K562 (cell line): ENCODE data around the gene HOXB8. TPM values are rescaled to one million over a fixed set of nuclear protein-coding genes. Genes with fewer than 3 reads are reported as not detected.

Source experiments
- COPS2 ChIP-seq: fragments of 450-650 bp; conservative IDR thresholded peaks from 2 replicates; pipeline ENCODE4 v1.6.1; 2016; ENCODE audit warnings: mild to moderate bottlenecking, moderate library complexity
- MEIS2 ChIP-seq: fragments of 450-650 bp; IDR thresholded peaks from 2 replicates; pipeline ENCODE4 v1.6.1; 2014; ENCODE audit warnings: mild to moderate bottlenecking; ENCODE audit not compliant: partially characterized antibody
- MYC ChIP-seq, 2 experiments: fragments of 250-450 bp in 1 of 2; sonication (Bioruptor Pico) in 1 of 2; IDR thresholded peaks; 2 replicates each; pipeline versions ENCODE4 v1.5.1 to v1.6.1; 2012 to 2021; ENCODE audit warnings: low read depth in 2 of 2, borderline replicate concordance in 1 of 2, improper control_type of control experiment in 1 of 2, low read length in 1 of 2, mild to moderate bottlenecking in 1 of 2, moderate library complexity in 1 of 2
- NR2C1 ChIP-seq, 2 experiments: fragments of 450-650 bp; IDR thresholded peaks; 2 replicates each; pipeline ENCODE4 v1.6.1; 2017; ENCODE audit warnings: mild to moderate bottlenecking in 2 of 2, antibody characterized with exemption in 1 of 2, inconsistent platforms in 1 of 2, missing compliant biosample characterization in 1 of 2, missing genetic modification characterization in 1 of 2
- POLR2B ChIP-seq: fragments of 450-650 bp; IDR thresholded peaks from 2 replicates; pipeline ENCODE4 v1.6.1; 2018; ENCODE audit warnings: low read depth; ENCODE audit not compliant: partially characterized antibody
- RBBP5 ChIP-seq: fragments of 200-600 bp; sonication (generic); IDR thresholded peaks from 2 replicates; pipeline ENCODE4 v1.6.1; 2012; ENCODE audit warnings: borderline replicate concordance, mild to moderate bottlenecking, low read length, control low read depth, inconsistent platforms; ENCODE audit not compliant: insufficient read depth, poor library complexity, severe bottlenecking
- RBM39 ChIP-seq: fragments of 200-400 bp; formaldehyde crosslinking; optimal IDR thresholded peaks from 2 replicates; pipeline ENCODE3; 2018; ENCODE audit warnings: low read depth, low read length
- RUNX1 ChIP-seq: sonication (generic); IDR thresholded peaks from 2 replicates; pipeline ENCODE4 v1.6.1; 2016; ENCODE audit warnings: antibody characterized with exemption, low read depth
- SMAD1 ChIP-seq: fragments of 150-350 bp; IDR thresholded peaks from 2 replicates; pipeline ENCODE4 v1.6.1; 2014; ENCODE audit warnings: low read length, low read depth; ENCODE audit not compliant: partially characterized antibody
- SMAD4 ChIP-seq: fragments of 250-450 bp; sonication (Bioruptor Pico); conservative IDR thresholded peaks from 2 replicates; pipeline ENCODE4 v1.8.0; 2021; ENCODE audit warnings: inconsistent platforms, mild to moderate bottlenecking, moderate library complexity
- STAG1 ChIP-seq: sonication (generic); formaldehyde crosslinking; IDR thresholded peaks from 2 replicates; pipeline ENCODE4 v1.5.0; 2020; ENCODE audit warnings: missing genetic modification reagents, borderline replicate concordance
- ZBTB8A ChIP-seq: fragments of 450-650 bp; IDR thresholded peaks from 2 replicates; pipeline ENCODE4 v1.6.1; 2018; ENCODE audit warnings: mild to moderate bottlenecking, moderate library complexity; ENCODE audit not compliant: partially characterized antibody
- ZC3H8 ChIP-seq: fragments of 450-650 bp; IDR thresholded peaks from 2 replicates; pipeline ENCODE4 v1.6.1; 2017
- ZNF57 ChIP-seq: fragments of 450-650 bp; formaldehyde crosslinking; IDR thresholded peaks from 2 replicates; pipeline ENCODE4 v1.4.0; 2020; ENCODE audit warnings: mild to moderate bottlenecking, moderate library complexity
- polyA plus RNA-seq, 8 experiments: library from polyadenylated mRNA; depleted of rRNA in 4 of 8; stranded (reverse) in 5 of 8; unstranded in 3 of 8; fragments of >200 nt; fragmentation: Nextera tagmentation in 2 of 8; fragmentation: Illumina TruSeq in 1 of 8; extraction: Ambion mirVana in 2 of 8; extraction: Trizol in 1 of 8; gene quantifications; 2 replicates each; pipeline versions ENCODE4 v1.2.1 to v1.2.3, GENCODE V29; 2011 to 2014; ENCODE audit warnings: inconsistent platforms in 1 of 8, missing spikeins in 1 of 8
- total RNA-seq, 7 experiments: library from RNA; depleted of rRNA in 6 of 7; stranded (reverse); fragments of >200 nt in 6 of 7; fragmentation: Illumina TruSeq in 2 of 7; extraction: Trizol in 2 of 7; gene quantifications; 2 replicates each; pipeline versions ENCODE4 v1.2.1 to v1.2.3, GENCODE V29; 2011 to 2021; ENCODE audit warnings: low replicate concordance in 1 of 7
- TF ChIP-seq, protein P1 (sequence below): sonication (generic); formaldehyde crosslinking; IDR thresholded peaks from 2 replicates; pipeline ENCODE4 v1.8.0; 2022; ENCODE audit warnings: missing genetic modification reagents, mild to moderate bottlenecking, moderate library complexity, borderline replicate concordance
- TF ChIP-seq, protein P2 (sequence below): fragments of 250-450 bp; sonication (Bioruptor Pico); IDR thresholded peaks from 2 replicates; pipeline ENCODE4 v1.8.0; 2022; ENCODE audit warnings: moderate library complexity, mild to moderate bottlenecking, inconsistent platforms
- TF ChIP-seq, protein P3 (sequence below): sonication (generic); formaldehyde crosslinking; IDR thresholded peaks from 2 replicates; pipeline ENCODE4 v1.8.0; 2022; ENCODE audit warnings: missing genetic modification reagents, mild to moderate bottlenecking, borderline replicate concordance
- TF ChIP-seq, protein P4 (sequence below): IDR thresholded peaks from 2 replicates; pipeline ENCODE4 v1.6.1; 2011; ENCODE audit warnings: borderline replicate concordance, low read depth, mild to moderate bottlenecking, moderate library complexity, low read length; ENCODE audit not compliant: insufficient read depth, poor library complexity, severe bottlenecking

HOXB8 gene
- total and polyA plus RNA-seq, 9 of the 15 experiments (the other 6 are each of a cell fraction or from before 2014, with no cell fraction given) = 0.52 to 23.8 (median 3.6) TPM

DNA sequence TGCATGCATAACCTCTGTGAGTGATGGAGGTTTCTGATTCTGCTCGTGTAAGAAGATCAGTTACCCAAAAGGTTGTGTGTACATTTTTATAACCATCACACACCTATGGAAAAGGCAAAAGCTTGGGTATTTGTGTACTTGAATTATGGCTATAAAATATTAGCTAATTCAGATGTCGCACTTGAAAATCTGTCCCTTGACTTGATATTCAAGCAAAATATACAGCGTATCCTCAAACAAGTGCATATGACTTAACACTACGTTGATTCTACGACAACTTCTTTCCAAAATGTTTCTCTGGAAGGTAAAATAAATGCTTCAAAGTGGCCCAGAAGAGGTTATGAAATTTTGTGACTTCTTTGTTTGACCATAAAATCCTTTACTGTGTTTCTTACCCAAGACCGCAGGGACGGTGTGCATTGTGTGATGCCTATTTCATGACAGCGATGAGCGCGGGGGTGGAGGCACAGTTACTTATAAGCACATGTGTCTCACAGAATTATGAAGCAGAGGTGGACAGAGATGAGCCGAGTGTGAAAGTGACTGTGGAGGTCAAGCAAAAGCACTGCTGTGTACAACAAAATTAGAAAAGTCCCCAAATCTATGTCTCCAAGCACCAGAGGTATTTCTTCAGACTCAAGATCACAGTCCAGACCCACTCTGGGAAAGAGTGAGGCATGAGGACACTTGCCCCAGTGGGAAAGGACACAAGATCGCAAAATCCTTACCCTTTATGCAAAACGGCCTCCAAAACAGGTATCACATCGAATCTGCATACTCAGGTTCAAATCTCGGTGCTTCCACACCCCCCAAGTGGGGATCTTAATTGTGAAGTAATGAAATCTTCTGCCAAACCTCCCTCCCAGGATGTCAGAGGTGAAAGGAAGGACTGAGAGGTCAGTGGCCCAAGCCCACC is 15.2 kb upstream of the HOXB8 start (continued):
- TF ChIP-seq, protein P1, sequence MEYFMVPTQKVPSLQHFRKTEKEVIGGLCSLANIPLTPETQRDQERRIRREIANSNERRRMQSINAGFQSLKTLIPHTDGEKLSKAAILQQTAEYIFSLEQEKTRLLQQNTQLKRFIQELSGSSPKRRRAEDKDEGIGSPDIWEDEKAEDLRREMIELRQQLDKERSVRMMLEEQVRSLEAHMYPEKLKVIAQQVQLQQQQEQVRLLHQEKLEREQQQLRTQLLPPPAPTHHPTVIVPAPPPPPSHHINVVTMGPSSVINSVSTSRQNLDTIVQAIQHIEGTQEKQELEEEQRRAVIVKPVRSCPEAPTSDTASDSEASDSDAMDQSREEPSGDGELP (CRISPR knock-in tag) = no peak
- no peak for TF ChIP-seq RUNX1
- TF ChIP-seq MYC (IDR thresholded peaks at IDR 0.05; ENCODE audit: low read depth, low read length) = peak; percentile 36; the same call in 1 of the 2 replicates
- no peak for TF ChIP-seq MYC (CRISPR knock-in tag; IDR thresholded peaks at IDR 0.05; ENCODE audit: borderline replicate concordance, low read depth)
- TF ChIP-seq COPS2 = no peak
- TF ChIP-seq, protein P2, sequence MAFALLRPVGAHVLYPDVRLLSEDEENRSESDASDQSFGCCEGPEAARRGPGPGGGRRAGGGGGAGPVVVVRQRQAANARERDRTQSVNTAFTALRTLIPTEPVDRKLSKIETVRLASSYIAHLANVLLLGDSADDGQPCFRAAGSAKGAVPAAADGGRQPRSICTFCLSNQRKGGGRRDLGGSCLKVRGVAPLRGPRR (CRISPR knock-in tag) = no peak
- TF ChIP-seq SMAD4 (CRISPR knock-in tag) = no peak
- no peak for TF ChIP-seq ZC3H8
- TF ChIP-seq, protein P3, sequence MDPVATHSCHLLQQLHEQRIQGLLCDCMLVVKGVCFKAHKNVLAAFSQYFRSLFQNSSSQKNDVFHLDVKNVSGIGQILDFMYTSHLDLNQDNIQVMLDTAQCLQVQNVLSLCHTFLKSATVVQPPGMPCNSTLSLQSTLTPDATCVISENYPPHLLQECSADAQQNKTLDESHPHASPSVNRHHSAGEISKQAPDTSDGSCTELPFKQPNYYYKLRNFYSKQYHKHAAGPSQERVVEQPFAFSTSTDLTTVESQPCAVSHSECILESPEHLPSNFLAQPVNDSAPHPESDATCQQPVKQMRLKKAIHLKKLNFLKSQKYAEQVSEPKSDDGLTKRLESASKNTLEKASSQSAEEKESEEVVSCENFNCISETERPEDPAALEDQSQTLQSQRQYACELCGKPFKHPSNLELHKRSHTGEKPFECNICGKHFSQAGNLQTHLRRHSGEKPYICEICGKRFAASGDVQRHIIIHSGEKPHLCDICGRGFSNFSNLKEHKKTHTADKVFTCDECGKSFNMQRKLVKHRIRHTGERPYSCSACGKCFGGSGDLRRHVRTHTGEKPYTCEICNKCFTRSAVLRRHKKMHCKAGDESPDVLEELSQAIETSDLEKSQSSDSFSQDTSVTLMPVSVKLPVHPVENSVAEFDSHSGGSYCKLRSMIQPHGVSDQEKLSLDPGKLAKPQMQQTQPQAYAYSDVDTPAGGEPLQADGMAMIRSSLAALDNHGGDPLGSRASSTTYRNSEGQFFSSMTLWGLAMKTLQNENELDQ (CRISPR knock-in tag) = no peak
- no peak for TF ChIP-seq STAG1
- TF ChIP-seq NR2C1 (IDR thresholded peaks at IDR 0.05) = no peak
- no peak for TF ChIP-seq NR2C1 (tag; IDR thresholded peaks at IDR 0.05)
- TF ChIP-seq ZNF57 (CRISPR knock-in tag) = no peak
- no peak for TF ChIP-seq RBM39
- TF ChIP-seq ZBTB8A = no peak
- TF ChIP-seq RBBP5 = peak; percentile 12
- TF ChIP-seq POLR2B = no peak
- TF ChIP-seq MEIS2 = peak; percentile 2
- TF ChIP-seq, protein P4, sequence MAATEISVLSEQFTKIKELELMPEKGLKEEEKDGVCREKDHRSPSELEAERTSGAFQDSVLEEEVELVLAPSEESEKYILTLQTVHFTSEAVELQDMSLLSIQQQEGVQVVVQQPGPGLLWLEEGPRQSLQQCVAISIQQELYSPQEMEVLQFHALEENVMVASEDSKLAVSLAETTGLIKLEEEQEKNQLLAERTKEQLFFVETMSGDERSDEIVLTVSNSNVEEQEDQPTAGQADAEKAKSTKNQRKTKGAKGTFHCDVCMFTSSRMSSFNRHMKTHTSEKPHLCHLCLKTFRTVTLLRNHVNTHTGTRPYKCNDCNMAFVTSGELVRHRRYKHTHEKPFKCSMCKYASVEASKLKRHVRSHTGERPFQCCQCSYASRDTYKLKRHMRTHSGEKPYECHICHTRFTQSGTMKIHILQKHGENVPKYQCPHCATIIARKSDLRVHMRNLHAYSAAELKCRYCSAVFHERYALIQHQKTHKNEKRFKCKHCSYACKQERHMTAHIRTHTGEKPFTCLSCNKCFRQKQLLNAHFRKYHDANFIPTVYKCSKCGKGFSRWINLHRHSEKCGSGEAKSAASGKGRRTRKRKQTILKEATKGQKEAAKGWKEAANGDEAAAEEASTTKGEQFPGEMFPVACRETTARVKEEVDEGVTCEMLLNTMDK = no peak
- TF ChIP-seq SMAD1 = no peak
